Measurements from ENCODE around the gene CHRDL2.

Gene CHRDL2

GRCh38 chr11:74684661-74685060 is 46.6 kb downstream of the CHRDL2 start:
- DNase-seq = no peak

GRCh38 chr11:74683941-74684481 is 47.2 kb downstream of the CHRDL2 start:
- DNase-seq = peak; percentile 49

- DNase-seq = no peak
Observed at GRCh38 chr11:74683279-74683871, 47.9 kb downstream of the CHRDL2 start.

GRCh38 chr11:74682731-74683278 is 48.4 kb downstream of the CHRDL2 start:
- no peak for DNase-seq

GRCh38 chr11:74681686-74682651 is 49.3 kb downstream of the CHRDL2 start:
- DNase-seq = peak; percentile 37

DNA sequence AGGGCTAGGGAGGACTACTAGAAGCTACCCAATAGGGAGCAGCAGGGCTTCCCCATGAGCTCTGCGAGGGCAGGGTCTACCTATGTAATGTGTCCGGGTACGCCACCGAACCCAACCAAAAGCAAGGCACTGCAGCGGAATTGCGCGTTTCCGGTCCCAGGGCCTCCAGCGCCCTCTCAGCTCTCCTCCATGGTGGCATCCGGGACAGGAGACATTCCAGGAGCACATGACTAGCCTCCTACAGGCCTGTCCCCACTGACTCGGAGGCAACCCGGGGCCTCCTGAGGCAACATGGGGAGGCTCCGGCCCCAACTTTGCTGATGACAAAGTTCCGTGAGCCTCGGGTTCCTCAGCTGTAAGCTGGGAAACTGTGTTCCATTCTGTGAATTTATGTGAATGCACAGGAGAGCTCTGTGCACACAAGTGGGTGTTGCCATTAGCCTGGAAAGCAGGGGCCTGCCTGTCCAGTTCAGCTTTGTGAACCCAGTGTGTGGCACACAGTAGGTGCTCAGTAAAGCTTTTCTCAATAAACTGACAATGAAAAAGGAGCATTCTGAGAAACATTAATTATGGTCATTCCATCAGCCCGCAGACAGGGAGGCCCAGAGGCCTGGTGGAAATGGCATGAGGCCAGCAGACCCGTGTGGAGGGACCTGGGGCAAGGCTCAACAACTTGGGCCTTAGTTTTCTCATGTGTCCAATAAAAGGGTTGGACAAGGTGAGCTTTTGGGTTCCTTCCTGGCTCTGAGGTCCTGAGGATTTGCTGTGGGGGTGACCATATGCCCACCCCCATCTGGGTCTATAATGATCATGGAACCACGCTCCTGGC is 50.3 kb downstream of the CHRDL2 start:
- no peak for DNase-seq

DNA sequence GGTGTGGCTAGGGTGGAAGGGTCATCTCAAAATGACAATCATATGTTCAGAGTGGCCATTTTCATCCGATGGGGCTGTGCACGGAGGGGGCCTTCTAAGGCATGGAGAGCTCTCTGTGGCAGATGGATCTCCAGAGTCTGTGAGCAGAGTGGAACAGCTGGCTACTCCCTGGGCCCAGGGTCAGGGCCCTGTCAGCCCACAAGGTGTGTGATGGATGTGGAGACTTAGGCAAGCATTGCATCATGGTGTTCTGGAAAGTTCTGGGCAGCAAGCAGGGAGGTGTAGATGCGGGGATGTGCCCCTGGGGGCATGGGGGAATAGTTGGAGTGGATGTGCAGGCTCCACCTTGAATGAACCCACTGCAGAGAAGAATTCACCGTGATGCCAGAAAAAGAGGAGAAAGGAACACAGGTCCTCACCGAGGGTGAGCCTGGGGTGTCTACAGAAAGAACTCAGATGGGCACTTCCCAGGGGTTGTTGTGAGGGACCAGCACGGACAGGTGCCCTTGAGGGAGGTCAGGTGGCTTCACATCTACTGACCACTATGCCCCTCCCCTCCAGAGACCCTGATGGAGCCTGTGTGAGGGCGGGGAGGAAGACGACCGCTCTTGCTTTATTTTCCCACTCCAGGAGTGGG is 51.1 kb downstream of the CHRDL2 start:
- DNase-seq = no peak

DNA sequence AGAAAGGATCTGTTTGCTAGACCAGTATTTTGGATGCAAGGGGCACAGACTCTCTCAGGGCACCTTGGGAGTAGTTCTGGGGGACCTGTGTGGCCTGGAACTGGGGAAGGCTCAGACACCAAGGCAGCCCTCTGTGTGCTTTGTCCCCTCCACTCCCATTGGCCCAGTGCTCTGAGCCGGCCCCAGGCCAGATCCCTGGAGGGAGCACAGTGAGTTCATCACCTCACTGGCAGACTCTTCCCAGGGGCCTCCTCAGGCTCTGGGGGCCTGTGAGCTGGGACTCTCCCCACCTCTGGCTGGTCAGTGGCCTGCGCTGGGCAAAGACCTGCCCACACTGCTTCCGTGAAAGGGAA is 51.7 kb downstream of the CHRDL2 start:
- no peak for DNase-seq

GRCh38 chr11:74678591-74679512 is 52.4 kb downstream of the CHRDL2 start:
- DNase-seq = no peak

DNA sequence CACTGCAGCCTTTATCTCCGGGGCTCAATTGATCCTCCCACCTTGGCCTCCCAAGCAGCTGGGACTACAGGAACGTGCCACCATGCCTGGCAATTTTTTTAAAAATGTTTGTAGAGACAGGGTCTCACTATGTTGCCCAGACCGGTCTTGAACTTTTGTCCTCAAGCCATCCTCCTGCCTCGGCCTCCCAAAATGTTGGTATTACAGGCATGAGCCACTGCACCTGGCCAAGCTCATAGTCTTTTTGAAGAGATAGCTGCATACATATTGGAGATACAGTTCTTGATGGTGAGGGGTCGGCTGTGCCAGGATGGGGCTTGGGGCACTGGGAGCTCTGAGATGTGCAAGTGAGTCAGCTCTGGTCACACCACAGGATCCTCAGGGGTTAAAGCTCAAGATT is 53.2 kb downstream of the CHRDL2 start:
- no peak for DNase-seq

DNA sequence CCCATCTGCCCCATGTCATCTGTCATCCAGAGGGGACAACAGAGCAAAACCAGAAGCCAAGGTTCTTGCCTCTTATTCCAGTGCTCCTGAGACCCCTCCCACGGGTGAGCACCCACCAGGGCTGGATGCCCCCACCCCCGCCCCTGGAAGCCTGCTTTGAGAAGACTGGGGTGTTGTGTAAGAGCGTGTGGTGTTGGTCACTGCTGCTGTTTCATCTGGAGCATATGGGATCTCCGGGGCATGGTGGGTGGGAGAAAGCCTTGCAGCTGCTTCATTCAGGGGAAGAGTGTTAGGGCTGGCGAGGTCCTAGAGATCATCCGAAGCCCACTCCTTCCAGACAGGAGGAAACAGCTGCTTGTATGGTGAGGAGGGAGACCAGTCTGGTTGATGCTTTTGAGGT is 54.1 kb downstream of the CHRDL2 start:
- no peak for DNase-seq

- DNase-seq = no peak
Observed at GRCh38 chr11:74676596-74676995, 54.6 kb downstream of the CHRDL2 start.

GRCh38 chr11:74675761-74676160 is 55.5 kb downstream of the CHRDL2 start:
- no peak for DNase-seq

- no peak for DNase-seq
Observed at GRCh38 chr11:74673693-74674360, 57.4 kb downstream of the CHRDL2 start.

GRCh38 chr11:74672956-74673692 is 58.1 kb downstream of the CHRDL2 start:
- peak; percentile 98 for DNase-seq

- DNase-seq = peak; percentile 38
Observed at GRCh38 chr11:74672332-74672955, 58.8 kb downstream of the CHRDL2 start.

- peak; percentile 86 for DNase-seq
Observed at GRCh38 chr11:74671520-74672196, 59.6 kb downstream of the CHRDL2 start.

DNA sequence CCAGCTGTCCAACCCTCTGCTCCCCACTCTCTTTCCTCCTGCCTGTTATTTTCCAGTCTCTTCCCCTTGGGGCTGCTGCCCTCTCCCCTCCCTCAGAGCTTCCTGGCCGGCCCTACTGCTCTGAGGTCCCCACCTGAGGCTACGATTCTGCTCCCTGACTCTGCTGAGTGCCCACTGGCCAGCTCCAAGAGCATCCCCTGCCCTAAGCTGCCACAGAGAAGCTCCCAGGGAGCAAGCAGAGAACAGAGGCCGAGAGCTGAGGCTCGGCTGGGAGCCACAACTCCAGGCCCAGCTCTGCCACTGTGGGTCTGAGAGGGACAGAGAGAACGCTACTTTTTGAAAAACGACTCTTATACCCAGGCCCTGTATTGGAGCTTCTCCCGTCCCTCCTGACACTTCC is 61.1 kb downstream of the CHRDL2 start:
- no peak for DNase-seq
